Fibroblast of villous mesenchyme (primary cell): ENCODE data around the gene PRMT3. TPM values are rescaled to one million over a fixed set of nuclear protein-coding genes. Genes with fewer than 3 reads are reported as not detected.
"Not testable (repeated sequence)": the region's sequence is repeated elsewhere in the genome, so short reads cannot be mapped to it uniquely, and the experiment has no call there.

Experiments used
- DNase-seq: peaks from one replicate; pipeline ENCODE4 v3.0.0-alpha.2; 2010; ENCODE audit warnings: low read depth
- H3K4me3 ChIP-seq: 2 replicates; pipeline ENCODE4 v1.5.1; 2011; ENCODE audit warnings: low read depth, mild to moderate bottlenecking, low read length
- total RNA-seq: library from RNA; depleted of rRNA; stranded (reverse); fragments of >200 nt; gene quantifications from 2 replicates; pipeline ENCODE4 v1.2.3, GENCODE V29; 2012
- TF ChIP-seq, protein P1 (sequence below): IDR thresholded peaks from 2 replicates; pipeline ENCODE4 v1.5.1; 2012; ENCODE audit warnings: low read depth, mild to moderate bottlenecking, low read length; ENCODE audit not compliant: insufficient read depth

PRMT3 gene
- total RNA-seq, 1 donor: 13.0 TPM

GRCh38 chr11:20467487-20468185 lies 80.1 kb downstream of the PRMT3 start:
- H3K4me3 ChIP-seq: no peak overlapping the region
- TF ChIP-seq, protein P1, sequence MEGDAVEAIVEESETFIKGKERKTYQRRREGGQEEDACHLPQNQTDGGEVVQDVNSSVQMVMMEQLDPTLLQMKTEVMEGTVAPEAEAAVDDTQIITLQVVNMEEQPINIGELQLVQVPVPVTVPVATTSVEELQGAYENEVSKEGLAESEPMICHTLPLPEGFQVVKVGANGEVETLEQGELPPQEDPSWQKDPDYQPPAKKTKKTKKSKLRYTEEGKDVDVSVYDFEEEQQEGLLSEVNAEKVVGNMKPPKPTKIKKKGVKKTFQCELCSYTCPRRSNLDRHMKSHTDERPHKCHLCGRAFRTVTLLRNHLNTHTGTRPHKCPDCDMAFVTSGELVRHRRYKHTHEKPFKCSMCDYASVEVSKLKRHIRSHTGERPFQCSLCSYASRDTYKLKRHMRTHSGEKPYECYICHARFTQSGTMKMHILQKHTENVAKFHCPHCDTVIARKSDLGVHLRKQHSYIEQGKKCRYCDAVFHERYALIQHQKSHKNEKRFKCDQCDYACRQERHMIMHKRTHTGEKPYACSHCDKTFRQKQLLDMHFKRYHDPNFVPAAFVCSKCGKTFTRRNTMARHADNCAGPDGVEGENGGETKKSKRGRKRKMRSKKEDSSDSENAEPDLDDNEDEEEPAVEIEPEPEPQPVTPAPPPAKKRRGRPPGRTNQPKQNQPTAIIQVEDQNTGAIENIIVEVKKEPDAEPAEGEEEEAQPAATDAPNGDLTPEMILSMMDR: no peak
- DNase-seq: no peak

- TF ChIP-seq, protein P1: no peak
- H3K4me3 ChIP-seq: no peak overlapping the region
- DNase-seq: no peak
Measured at GRCh38 chr11:20470348-20470747, 82.8 kb downstream of the PRMT3 start.

DNA sequence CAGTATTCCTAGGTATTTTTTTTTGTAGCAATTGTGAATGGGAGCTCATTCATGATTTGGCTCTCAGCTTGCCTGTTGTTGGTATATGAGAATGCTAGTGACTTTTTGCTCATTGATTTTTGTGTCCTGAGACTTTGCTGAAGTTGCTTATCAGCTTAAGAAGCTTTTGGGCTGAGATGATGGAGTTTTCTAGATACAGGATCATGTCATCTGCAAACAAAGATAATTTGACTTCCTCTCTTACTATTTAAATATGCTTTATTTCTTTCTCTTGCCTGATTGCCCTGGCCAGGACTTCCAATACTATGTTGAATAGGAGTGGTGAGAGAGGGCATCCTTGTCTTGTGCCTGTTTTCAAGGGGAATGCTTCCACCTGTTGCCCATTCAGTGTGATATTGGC lies 84.4 kb downstream of the PRMT3 start:
- H3K4me3 ChIP-seq, DNase-seq: not testable (repeated sequence)

GRCh38 chr11:20474176-20474881 lies 86.8 kb downstream of the PRMT3 start:
- TF ChIP-seq, protein P1: no peak
- H3K4me3 ChIP-seq: no peak overlapping the region
- no peak for DNase-seq

DNA sequence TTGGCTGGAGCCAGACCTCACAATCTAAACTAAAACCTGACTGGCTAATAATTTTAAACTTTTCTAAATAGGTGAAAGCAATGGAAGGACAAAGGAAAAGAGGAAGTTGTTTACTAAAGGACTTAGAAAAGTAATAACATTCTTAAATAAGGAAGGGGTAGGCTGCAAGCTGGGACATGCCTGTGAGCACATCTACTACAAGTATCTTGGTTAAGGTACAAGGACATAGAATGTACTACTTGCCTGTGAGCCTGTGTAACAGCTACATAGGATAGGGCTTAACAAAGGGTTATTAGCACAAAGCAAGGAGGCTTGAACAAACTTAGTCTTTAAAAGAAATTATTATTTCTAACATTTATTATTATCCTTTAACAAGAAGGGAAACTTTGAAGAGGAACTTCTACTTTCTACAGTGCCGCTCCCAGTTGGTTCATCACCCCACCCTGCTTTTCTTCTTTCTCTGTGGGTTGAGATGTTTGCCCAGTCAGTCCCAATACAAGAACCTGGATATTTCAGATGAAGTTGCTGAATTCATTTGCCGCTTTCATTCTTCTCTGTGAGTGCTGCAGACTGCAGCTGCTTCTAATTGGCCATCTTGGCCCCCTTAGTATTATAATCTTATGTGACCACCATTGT lies 87.5 kb downstream of the PRMT3 start:
- TF ChIP-seq, protein P1: no peak
- H3K4me3 ChIP-seq: no peak overlapping the region
- no peak for DNase-seq

GRCh38 chr11:20477418-20478090 lies 90.0 kb downstream of the PRMT3 start:
- TF ChIP-seq, protein P1: no peak
- no peak overlapping the region for H3K4me3 ChIP-seq
- DNase-seq: no peak

DNA sequence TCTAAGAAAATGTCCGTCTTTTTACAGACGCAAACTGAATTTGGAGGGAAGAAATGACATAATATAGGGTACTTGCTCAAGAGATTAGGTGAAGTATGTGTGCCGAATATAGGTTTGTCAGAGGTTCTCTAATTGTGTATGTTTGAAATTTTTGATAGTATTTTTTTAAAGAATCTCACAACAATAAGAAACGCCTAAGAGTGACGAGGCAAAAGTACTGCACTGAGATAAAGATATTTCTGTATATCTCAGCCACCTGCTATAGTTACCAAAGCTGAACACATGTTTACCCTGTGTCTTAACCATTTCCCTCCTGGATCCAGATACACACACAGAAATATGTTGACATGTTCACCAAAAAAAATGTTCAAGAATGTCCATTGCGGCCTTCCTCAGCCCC lies 92.0 kb downstream of the PRMT3 start:
- TF ChIP-seq, protein P1: no peak
- no peak for DNase-seq
- H3K4me3 ChIP-seq: no peak overlapping the region
